HEK293T (cell line): ENCODE results near the gene TMEM204.

Experiments used
- BHLHE40 ChIP-seq: fragments of 450-650 bp; IDR thresholded peaks from 2 replicates; pipeline ENCODE4 v1.6.1; 2016; ENCODE audit warnings: mild to moderate bottlenecking, moderate library complexity, borderline replicate concordance
- CTBP1 ChIP-seq: fragments of 450-650 bp; IDR thresholded peaks from 2 replicates; pipeline ENCODE4 v1.6.1; 2016; ENCODE audit warnings: borderline replicate concordance
- ELF4 ChIP-seq: fragments of 450-650 bp; IDR thresholded peaks from 2 replicates; pipeline ENCODE4 v1.6.1; 2017; ENCODE audit warnings: antibody characterized with exemption
- FOXA1 ChIP-seq: fragments of 450-650 bp; IDR thresholded peaks from 2 replicates; pipeline ENCODE4 v1.6.1; 2016; ENCODE audit warnings: mild to moderate bottlenecking
- FOXK2 ChIP-seq: fragments of 450-650 bp; IDR thresholded peaks from 2 replicates; pipeline ENCODE4 v1.6.1; 2016; ENCODE audit warnings: mild to moderate bottlenecking
- LEF1 ChIP-seq: fragments of 450-650 bp; IDR thresholded peaks from 2 replicates; pipeline ENCODE4 v1.6.1; 2017; ENCODE audit warnings: mild to moderate bottlenecking, borderline replicate concordance
- NFRKB ChIP-seq: fragments of 450-650 bp; IDR thresholded peaks from 2 replicates; pipeline ENCODE4 v1.6.1; 2016; ENCODE audit warnings: mild to moderate bottlenecking, moderate library complexity
- SP1 ChIP-seq: fragments of 450-650 bp; IDR thresholded peaks from 2 replicates; pipeline ENCODE4 v1.6.1; 2017
- SUZ12 ChIP-seq: fragments of 450-650 bp; IDR thresholded peaks from 2 replicates; pipeline ENCODE4 v1.6.1; 2016; ENCODE audit warnings: mild to moderate bottlenecking
- TARDBP ChIP-seq: fragments of 450-650 bp; IDR thresholded peaks from 2 replicates; pipeline ENCODE4 v1.6.1; 2016

- no peak for TF ChIP-seq FOXA1
- no peak for TF ChIP-seq FOXK2
- no peak for TF ChIP-seq TARDBP
- TF ChIP-seq SP1, result no peak
- no peak for TF ChIP-seq NFRKB
- no peak for TF ChIP-seq BHLHE40
- TF ChIP-seq CTBP1, result no peak
- no peak for TF ChIP-seq SUZ12
- TF ChIP-seq ELF4, result no peak
- TF ChIP-seq LEF1, result no peak
Observed at GRCh38 chr16:1538804-1539520, 5.5 kb downstream of the TMEM204 start.
